ENCODE data around the gene IFT43.

The IFT43 gene

GRCh38 chr14:76109087-76109880 is 123.7 kb downstream of the IFT43 start:
- no peaks in the 10 kb centered on the region for H3K79me1 ChIP-seq (replicated peaks; ENCODE audit: low read length, poor library complexity, severe bottlenecking)
- whole genome bisulfite sequencing = 74% methylated on average over 13 of the region's 14 CpGs

DNA sequence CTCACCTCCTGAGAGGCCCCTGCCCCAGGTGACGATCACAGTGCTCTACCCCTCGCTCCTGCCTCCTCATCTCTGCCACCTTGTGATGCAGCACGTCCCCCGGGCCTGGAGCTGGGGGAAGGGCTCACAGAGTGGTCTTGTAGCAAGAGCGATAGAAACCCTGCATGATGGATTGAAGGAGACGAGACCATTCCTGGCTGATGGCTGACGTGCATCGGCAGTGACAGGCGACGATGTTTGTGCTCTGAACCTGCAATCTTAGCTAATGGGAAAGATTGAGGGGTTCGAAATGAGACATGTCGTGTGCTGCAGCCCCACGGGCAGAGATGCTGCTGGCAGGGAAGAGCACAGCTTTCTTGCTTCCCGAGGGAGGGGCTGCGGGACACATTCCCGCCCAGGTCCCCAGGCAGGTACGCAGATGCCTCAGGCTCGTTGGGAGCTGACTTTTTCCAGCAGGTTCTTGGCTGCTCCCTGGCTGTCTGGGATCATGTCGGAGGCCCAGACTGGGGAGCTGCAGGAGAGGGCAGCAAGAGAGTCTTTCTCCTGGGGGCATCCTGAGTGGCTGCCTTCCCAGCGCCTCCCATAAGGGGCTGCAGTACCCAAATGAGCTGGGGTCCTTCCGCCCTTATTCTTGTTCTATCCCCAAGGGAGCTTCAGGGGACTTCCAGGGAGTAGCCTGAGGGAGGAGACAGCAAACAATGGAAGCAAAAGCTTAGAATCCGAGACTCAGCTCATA is 127.5 kb downstream of the IFT43 start:
- DNase-seq = no peak
- no peak overlapping the region for H3K4me2 ChIP-seq (ENCODE audit: low read length, poor library complexity, severe bottlenecking)
- H3K4ac ChIP-seq (ENCODE audit: low read depth in 1 of 2, low read length in 2 of 2) = no peak overlapping the region
- no peaks in the 10 kb centered on the region for H3K4me1 ChIP-seq (ENCODE audit: control insufficient read depth, insufficient read depth, low read depth, low read length)
- H3K18ac ChIP-seq (ENCODE audit: low read depth in 1 of 2, low read length in 2 of 2) = no peak overlapping the region
- H3K79me1 ChIP-seq (replicated peaks; ENCODE audit: low read length, poor library complexity, severe bottlenecking) = no peaks in the 10 kb centered on the region
- H3K23ac ChIP-seq (ENCODE audit: low read length in 2 of 2) = no peak overlapping the region
- H3K4me3 ChIP-seq (ENCODE audit: insufficient read depth in 1 of 2, low read depth in 1 of 2, low read length in 2 of 2) = peak overlapping the region in 1 of 2 experiments; percentile 3
- no peak overlapping the region for H2AFZ ChIP-seq (ENCODE audit: low read depth, low read length)
- peaks cover 29 to 41% of the 10 kb centered on the region in 2 experiments for H3K27me3 ChIP-seq (ENCODE audit: control insufficient read depth in 1 of 2, insufficient read depth in 1 of 2, low read length in 2 of 2)
- no peak overlapping the region for H4K8ac ChIP-seq (ENCODE audit: low read length)
- H2AK5ac ChIP-seq (ENCODE audit: low read length, severe bottlenecking) = no peak overlapping the region
- no peak overlapping the region for H2BK15ac ChIP-seq (ENCODE audit: low read depth, poor library complexity, severe bottlenecking)
- H4K91ac ChIP-seq (ENCODE audit: low read length) = peak overlapping the region; percentile 25
- 54% methylated on average over 22 of the region's 22 CpGs for WGBS
- H3K9ac ChIP-seq (ENCODE audit: low read length) = no peak overlapping the region
- H3K36me3 ChIP-seq (ENCODE audit: control insufficient read depth in 1 of 2, insufficient read depth in 2 of 2, low read depth in 1 of 2, low read length in 2 of 2) = no peaks in the 10 kb centered on the region
- no peak overlapping the region for H2BK120ac ChIP-seq (ENCODE audit: low read depth, low read length)
- no peak overlapping the region for H3K27ac ChIP-seq (ENCODE audit: low read length, poor library complexity, severe bottlenecking)
- H3K14ac ChIP-seq (ENCODE audit: low read length in 2 of 2) = no peak overlapping the region
- H2BK5ac ChIP-seq (ENCODE audit: low read depth, low read length, poor library complexity, severe bottlenecking) = no peak overlapping the region
- no peak overlapping the region for H2BK12ac ChIP-seq (ENCODE audit: low read length in 2 of 2)
- peaks cover 14% of the 10 kb centered on the region for H3K9me3 ChIP-seq (ENCODE audit: control insufficient read depth, low read length)

More at GRCh38 chr14:76109087-76109880, 123.7 kb downstream of the IFT43 start:
- Histone ChIP-seq H3K4me1 (ENCODE audit: control insufficient read depth, insufficient read depth, low read depth, low read length) (no peaks in the 10 kb centered on the region), H3K36me3 (ENCODE audit: control insufficient read depth in 1 of 2, insufficient read depth in 2 of 2, low read depth in 1 of 2, low read length in 2 of 2) (no peaks in the 10 kb centered on the region), H3K18ac (ENCODE audit: low read depth in 1 of 2, low read length in 2 of 2) (no peak overlapping the region), H4K91ac (ENCODE audit: low read length) (no peak overlapping the region), H2AFZ (ENCODE audit: low read depth, low read length) (no peak overlapping the region), H3K27ac (ENCODE audit: low read length, poor library complexity, severe bottlenecking) (no peak overlapping the region), H2BK12ac (ENCODE audit: low read length in 2 of 2) (no peak overlapping the region), H3K27me3 (ENCODE audit: control insufficient read depth in 1 of 2, insufficient read depth in 1 of 2, low read length in 2 of 2) (peaks cover 40 to 45% of the 10 kb centered on the region in 2 experiments), H4K8ac (ENCODE audit: low read length) (no peak overlapping the region), H3K23ac (ENCODE audit: low read length in 2 of 2) (no peak overlapping the region), H2BK15ac (ENCODE audit: low read depth, poor library complexity, severe bottlenecking) (no peak overlapping the region), H3K4me3 (ENCODE audit: insufficient read depth in 1 of 2, low read depth in 1 of 2, low read length in 2 of 2) (no peak overlapping the region), H2AK5ac (ENCODE audit: low read length, severe bottlenecking) (no peak overlapping the region), H3K9ac (ENCODE audit: low read length) (no peak overlapping the region), H2BK120ac (ENCODE audit: low read depth, low read length) (no peak overlapping the region), H2BK5ac (ENCODE audit: low read depth, low read length, poor library complexity, severe bottlenecking) (no peak overlapping the region), H3K4me2 (ENCODE audit: low read length, poor library complexity, severe bottlenecking) (no peak overlapping the region), H3K14ac (ENCODE audit: low read length in 2 of 2) (no peak overlapping the region), H3K9me3 (ENCODE audit: control insufficient read depth, low read length) (peaks cover 4% of the 10 kb centered on the region), H3K4ac (ENCODE audit: low read depth in 1 of 2, low read length in 2 of 2) (no peak overlapping the region)
- DNase-seq = no peak

DNA sequence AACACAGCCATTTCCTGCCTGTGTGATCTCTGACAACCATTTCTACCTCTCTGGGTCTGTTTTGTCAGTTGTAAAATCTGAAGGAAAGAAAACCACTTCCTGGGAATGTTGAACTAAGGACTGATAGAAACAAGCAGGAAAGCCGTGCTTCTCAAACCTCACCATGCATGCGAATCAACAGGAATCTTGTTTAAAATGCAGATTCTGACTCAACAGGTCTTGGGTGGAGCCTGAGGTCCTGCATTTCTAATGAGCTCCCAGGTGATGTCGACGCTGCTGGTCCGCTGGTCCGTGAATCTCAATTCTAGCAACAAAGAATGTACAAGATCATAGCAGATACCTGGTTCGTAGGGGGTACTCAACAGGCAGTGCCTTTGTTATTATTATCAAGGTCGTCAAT is 128.1 kb downstream of the IFT43 start:
- peaks cover 29 to 39% of the 10 kb centered on the region in 2 experiments for H3K27me3 ChIP-seq (ENCODE audit: control insufficient read depth in 1 of 2, insufficient read depth in 1 of 2, low read length in 2 of 2)
- no peak overlapping the region for H2BK120ac ChIP-seq (ENCODE audit: low read depth, low read length)
- no peak for DNase-seq
- no peak overlapping the region for H2BK5ac ChIP-seq (ENCODE audit: low read depth, low read length, poor library complexity, severe bottlenecking)
- no peak overlapping the region for H3K27ac ChIP-seq (ENCODE audit: low read length, poor library complexity, severe bottlenecking)
- no peak overlapping the region for H3K23ac ChIP-seq (ENCODE audit: low read length in 2 of 2)
- H3K36me3 ChIP-seq (ENCODE audit: control insufficient read depth in 1 of 2, insufficient read depth in 2 of 2, low read depth in 1 of 2, low read length in 2 of 2) = no peaks in the 10 kb centered on the region
- no peaks in the 10 kb centered on the region for H3K79me1 ChIP-seq (replicated peaks; ENCODE audit: low read length, poor library complexity, severe bottlenecking)
- peaks cover 14% of the 10 kb centered on the region for H3K9me3 ChIP-seq (ENCODE audit: control insufficient read depth, low read length)
- no peak overlapping the region for H3K14ac ChIP-seq (ENCODE audit: low read length in 2 of 2)
- no peak overlapping the region for H4K91ac ChIP-seq (ENCODE audit: low read length)
- WGBS = 57% methylated on average over 8 of the region's 8 CpGs
- H3K4me2 ChIP-seq (ENCODE audit: low read length, poor library complexity, severe bottlenecking) = no peak overlapping the region
- H2BK15ac ChIP-seq (ENCODE audit: low read depth, poor library complexity, severe bottlenecking) = no peak overlapping the region
- H2AK5ac ChIP-seq (ENCODE audit: low read length, severe bottlenecking) = no peak overlapping the region
- no peak overlapping the region for H3K18ac ChIP-seq (ENCODE audit: low read depth in 1 of 2, low read length in 2 of 2)
- H3K4me1 ChIP-seq (ENCODE audit: control insufficient read depth, insufficient read depth, low read depth, low read length) = no peaks in the 10 kb centered on the region
- H3K4ac ChIP-seq (ENCODE audit: low read depth in 1 of 2, low read length in 2 of 2) = no peak overlapping the region
- no peak overlapping the region for H3K9ac ChIP-seq (ENCODE audit: low read length)
- no peak overlapping the region for H2AFZ ChIP-seq (ENCODE audit: low read depth, low read length)
- H3K4me3 ChIP-seq (ENCODE audit: insufficient read depth in 1 of 2, low read depth in 1 of 2, low read length in 2 of 2) = no peak overlapping the region
- no peak overlapping the region for H4K8ac ChIP-seq (ENCODE audit: low read length)
- no peak overlapping the region for H2BK12ac ChIP-seq (ENCODE audit: low read length in 2 of 2)

GRCh38 chr14:76115010-76115422 is 129.5 kb downstream of the IFT43 start:
- no peak overlapping the region for H3K14ac ChIP-seq (ENCODE audit: low read length in 2 of 2)
- no peak overlapping the region for H2BK15ac ChIP-seq (ENCODE audit: low read depth, poor library complexity, severe bottlenecking)
- no peak overlapping the region for H2BK12ac ChIP-seq (ENCODE audit: low read length in 2 of 2)
- H2BK5ac ChIP-seq (ENCODE audit: low read depth, low read length, poor library complexity, severe bottlenecking) = no peak overlapping the region
- H3K79me1 ChIP-seq (replicated peaks; ENCODE audit: low read length, poor library complexity, severe bottlenecking) = no peaks in the 10 kb centered on the region
- no peak overlapping the region for H3K23ac ChIP-seq (ENCODE audit: low read length in 2 of 2)
- H3K27me3 ChIP-seq (ENCODE audit: control insufficient read depth in 1 of 2, insufficient read depth in 1 of 2, low read length in 2 of 2) = peaks cover 24 to 39% of the 10 kb centered on the region in 2 experiments
- no peak overlapping the region for H3K4me2 ChIP-seq (ENCODE audit: low read length, poor library complexity, severe bottlenecking)
- no peak overlapping the region for H4K91ac ChIP-seq (ENCODE audit: low read length)
- no peak overlapping the region for H2BK120ac ChIP-seq (ENCODE audit: low read depth, low read length)
- peaks cover 14% of the 10 kb centered on the region for H3K9me3 ChIP-seq (ENCODE audit: control insufficient read depth, low read length)
- no peak overlapping the region for H3K27ac ChIP-seq (ENCODE audit: low read length, poor library complexity, severe bottlenecking)
- no peak overlapping the region for H3K4me3 ChIP-seq (ENCODE audit: insufficient read depth in 1 of 2, low read depth in 1 of 2, low read length in 2 of 2)
- DNase-seq = no peak
- no peak overlapping the region for H2AK5ac ChIP-seq (ENCODE audit: low read length, severe bottlenecking)
- WGBS = 73% methylated on average over 1 of the region's 2 CpGs
- H3K18ac ChIP-seq (ENCODE audit: low read depth in 1 of 2, low read length in 2 of 2) = no peak overlapping the region
- no peaks in the 10 kb centered on the region for H3K36me3 ChIP-seq (ENCODE audit: control insufficient read depth in 1 of 2, insufficient read depth in 2 of 2, low read depth in 1 of 2, low read length in 2 of 2)
- H3K4ac ChIP-seq (ENCODE audit: low read depth in 1 of 2, low read length in 2 of 2) = no peak overlapping the region
- no peak overlapping the region for H4K8ac ChIP-seq (ENCODE audit: low read length)
- no peaks in the 10 kb centered on the region for H3K4me1 ChIP-seq (ENCODE audit: control insufficient read depth, insufficient read depth, low read depth, low read length)
- no peak overlapping the region for H2AFZ ChIP-seq (ENCODE audit: low read depth, low read length)
- H3K9ac ChIP-seq (ENCODE audit: low read length) = no peak overlapping the region
